MM.1S (cell line): ENCODE measurements around the gene CTTNBP2NL.

ENCODE experiments used
- CTCF ChIP-seq: fragments of 300-600 bp; sonication (generic); IDR thresholded peaks from 2 replicates; pipeline ENCODE4 v1.5.1; 2016; ENCODE audit warnings: antibody characterized with exemption, low read length, mixed read lengths
- EZH2 ChIP-seq: fragments of 300-600 bp; sonication (generic); optimal IDR thresholded peaks from 2 replicates; pipeline ENCODE3; 2017; ENCODE audit warnings: low read depth, mild to moderate bottlenecking, antibody characterized with exemption, low read length, mixed read lengths
- EZH2phosphoT487 ChIP-seq: fragments of 300-600 bp; sonication (generic); IDR thresholded peaks from 2 replicates; pipeline ENCODE4 v1.6.1; 2018; ENCODE audit warnings: antibody characterized with exemption, low read length

- TF ChIP-seq CTCF (no peak), EZH2 (no peak), EZH2phosphoT487 (no peak)
Measured at GRCh38 chr1:112383759-112384370, 12.1 kb upstream of the CTTNBP2NL start.
